ENCODE results near the gene HBE1. TPM values are rescaled to one million over a fixed set of nuclear protein-coding genes. Genes with fewer than 3 reads are reported as not detected.

HBE1 gene
- polyA plus RNA-seq, 1 of the 3 experiments (the other 2 are of a cell fraction), result 2.4 TPM

- no peaks in the 10 kb centered on the region for H3K9me3 ChIP-seq
- TF ChIP-seq CTCF (IDR thresholded peaks at IDR 0.05), result no peak
- no peak for TF ChIP-seq TAF1 (IDR thresholded peaks at IDR 0.05; ENCODE audit: borderline replicate concordance, low read depth, low read length)
- no peaks in the 10 kb centered on the region for H3F3A ChIP-seq (replicated peaks; ENCODE audit: insufficient read depth)
- 4% methylated on average over 4 of the region's 4 CpGs for WGBS (ENCODE audit: low lambda C conversion rate)
- H2AFZ ChIP-seq (ENCODE audit: low read depth), result no peak overlapping the region
- no peak overlapping the region for H3K27ac ChIP-seq (ENCODE audit: low read depth in 2 of 2, low read length in 1 of 2)
- no peak overlapping the region for H3K4me2 ChIP-seq
- no peak for DNase-seq
- H3K4me3 ChIP-seq (ENCODE audit: low read depth in 2 of 2, low read length in 1 of 2), result no peak overlapping the region
- H3K9ac ChIP-seq, result no peak overlapping the region
- no peaks in the 10 kb centered on the region for H3K36me3 ChIP-seq (replicated peaks in 1 of 2; ENCODE audit: control insufficient read depth in 1 of 2, insufficient read depth in 2 of 2, low read length in 1 of 2)
- H3K4me1 ChIP-seq (ENCODE audit: control insufficient read depth in 1 of 2, insufficient read depth in 2 of 2, low read depth in 1 of 2, low read length in 1 of 2), result no peaks in the 10 kb centered on the region
- ChIA-PET CTCF (no interaction called here), POLR2A (no interaction called here)
- no peaks in the 10 kb centered on the region for H3K9me2 ChIP-seq
- H4K20me1 ChIP-seq (ENCODE audit: insufficient read depth), result no peaks in the 10 kb centered on the region
- no peaks in the 10 kb centered on the region for H3K79me2 ChIP-seq (ENCODE audit: insufficient read depth)
- no peaks in the 10 kb centered on the region for H3K27me3 ChIP-seq (ENCODE audit: insufficient read depth)
Measured at GRCh38 chr11:5285703-5286340, 16.1 kb upstream of the HBE1 start.

- ChIA-PET CTCF (no interaction called here), POLR2A (no interaction called here)
- no peaks in the 10 kb centered on the region for H3K36me3 ChIP-seq (replicated peaks in 1 of 2; ENCODE audit: control insufficient read depth in 1 of 2, insufficient read depth in 2 of 2, low read length in 1 of 2)
- H3F3A ChIP-seq (replicated peaks; ENCODE audit: insufficient read depth), result no peaks in the 10 kb centered on the region
- no peak overlapping the region for H3K9ac ChIP-seq
- no peak for DNase-seq
- no peak overlapping the region for H2AFZ ChIP-seq (ENCODE audit: low read depth)
- no peaks in the 10 kb centered on the region for H3K9me3 ChIP-seq
- no peak overlapping the region for H3K27ac ChIP-seq (ENCODE audit: low read depth in 2 of 2, low read length in 1 of 2)
- H4K20me1 ChIP-seq (ENCODE audit: insufficient read depth), result no peaks in the 10 kb centered on the region
- 6% methylated on average over 2 of the region's 2 CpGs for WGBS (ENCODE audit: low lambda C conversion rate)
- no peak overlapping the region for H3K4me3 ChIP-seq (ENCODE audit: low read depth in 2 of 2, low read length in 1 of 2)
- no peaks in the 10 kb centered on the region for H3K9me2 ChIP-seq
- no peak overlapping the region for H3K4me2 ChIP-seq
- no peaks in the 10 kb centered on the region for H3K4me1 ChIP-seq (ENCODE audit: control insufficient read depth in 1 of 2, insufficient read depth in 2 of 2, low read depth in 1 of 2, low read length in 1 of 2)
- no peaks in the 10 kb centered on the region for H3K27me3 ChIP-seq (ENCODE audit: insufficient read depth)
- H3K79me2 ChIP-seq (ENCODE audit: insufficient read depth), result no peaks in the 10 kb centered on the region
- TF ChIP-seq SIN3A (IDR thresholded peaks at IDR 0.05; ENCODE audit: borderline replicate concordance, low read depth, low read length) (no peak), NRF1 (IDR thresholded peaks at IDR 0.05; ENCODE audit: low read depth, low read length) (no peak), POLR2AphosphoS5 (IDR thresholded peaks at IDR 0.05; ENCODE audit: low read depth, low read length) (no peak), YY1 (IDR thresholded peaks at IDR 0.05; ENCODE audit: low read depth) (no peak), RFX5 (IDR thresholded peaks at IDR 0.05; ENCODE audit: low read length) (no peak), EZH2phosphoT487 (IDR thresholded peaks at IDR 0.05; ENCODE audit: borderline replicate concordance, low read depth) (no peak), NFIC (IDR thresholded peaks at IDR 0.05; ENCODE audit: borderline replicate concordance) (no peak), FOXJ3 (CRISPR knock-in tag; IDR thresholded peaks at IDR 0.05) (no peak), USF2 (IDR thresholded peaks at IDR 0.05; ENCODE audit: borderline replicate concordance, low read depth, low read length) (no peak), ELF1 (IDR thresholded peaks at IDR 0.05) (no peak), MEF2A (IDR thresholded peaks at IDR 0.05; ENCODE audit: borderline replicate concordance, low read depth) (no peak), PBX3 (IDR thresholded peaks at IDR 0.05) (no peak), MAX (IDR thresholded peaks at IDR 0.05; ENCODE audit: low read depth) (no peak), CTCF (IDR thresholded peaks at IDR 0.05) (no peak), RAD21 (IDR thresholded peaks at IDR 0.05; ENCODE audit: low read length) (no peak), IRF3 (IDR thresholded peaks at IDR 0.05; ENCODE audit: low read depth, low read length) (no peak), JUND (IDR thresholded peaks at IDR 0.05) (no peak), USF1 (IDR thresholded peaks at IDR 0.05; ENCODE audit: borderline replicate concordance, low read depth) (no peak)
Measured at GRCh38 chr11:5284637-5285036, 14.9 kb upstream of the HBE1 start.

Data from SK-N-SH (cell line).